PC-3 (cell line): ENCODE results near the gene SHROOM3. TPM values are rescaled to one million over a fixed set of nuclear protein-coding genes. Genes with fewer than 3 reads are reported as not detected.

Experiments
- ATAC-seq: fragments of 200-7000 bp; cut with Tn5 transposase; 2 replicates; pipeline ENCODE4 v1.9.1; 2020; ENCODE audit warnings: mild to moderate bottlenecking, moderate library complexity
- BruUV-seq: library from RNA; stranded (reverse); fragments of 400-500 nt; replicated peaks from 2 replicates; lab custom pipeline; 2021; lab: Mats Ljungman, UMichigan
- CTCF ChIA-PET: fragments of 300-600 bp; sonication (Branson Sonifier 250); formaldehyde crosslinking; loops from one replicate; lab custom pipeline; 2022; ENCODE audit warnings: antibody characterized with exemption; lab: Charles Lee
- POLR2A ChIA-PET: fragments of 300-600 bp; sonication (Branson Sonifier 250); formaldehyde crosslinking; loops from one replicate; lab custom pipeline; 2022; ENCODE audit warnings: antibody characterized with exemption; ENCODE audit not compliant: unreplicated experiment; lab: Charles Lee
- DNase-seq: peaks from one replicate; pipeline ENCODE4 v3.0.0-alpha.2; 2015
- H2AFZ ChIP-seq: fragments of 300-600 bp; sonication (generic); 2 replicates; pipeline ENCODE4 v1.6.0; 2016; ENCODE audit warnings: antibody characterized with exemption, low read length
- H3F3A ChIP-seq: fragments of 300-600 bp; sonication (generic); one replicate; pipeline ENCODE4 v1.6.0; 2017; ENCODE audit warnings: antibody characterized with exemption, low read length, control low read depth, mild to moderate bottlenecking; ENCODE audit not compliant: unreplicated experiment
- H3K27ac ChIP-seq: fragments of 300-600 bp; sonication (generic); 2 replicates; pipeline ENCODE4 v1.5.1; 2016; ENCODE audit warnings: mild to moderate bottlenecking, low read length
- H3K27me3 ChIP-seq: fragments of 300-600 bp; sonication (generic); 2 replicates; pipeline ENCODE4 v1.6.1; 2016; ENCODE audit warnings: low read length, mixed read lengths
- H3K36me3 ChIP-seq: fragments of 300-600 bp; sonication (generic); 2 replicates; pipeline ENCODE4 v1.6.1; 2016; ENCODE audit warnings: low read depth, mixed run types, low read length, mixed read lengths
- H3K4me1 ChIP-seq: fragments of 300-600 bp; sonication (generic); 2 replicates; pipeline ENCODE4 v1.5.1; 2016; ENCODE audit warnings: low read length; ENCODE audit not compliant: insufficient read depth
- H3K4me2 ChIP-seq: fragments of 300-600 bp; sonication (generic); 2 replicates; pipeline ENCODE4 v1.6.0; 2016; ENCODE audit warnings: low read length
- H3K4me3 ChIP-seq: fragments of 300-600 bp; sonication (generic); 2 replicates; pipeline ENCODE4 v1.5.1; 2016; ENCODE audit warnings: mild to moderate bottlenecking, low read length, mixed read lengths
- H3K79me2 ChIP-seq: fragments of 300-600 bp; sonication (generic); 2 replicates; pipeline ENCODE4 v1.6.1; 2017; ENCODE audit warnings: low read length, mixed read lengths
- H3K9ac ChIP-seq: fragments of 300-600 bp; sonication (generic); 2 replicates; pipeline ENCODE4 v1.6.0; 2016; ENCODE audit warnings: mild to moderate bottlenecking, low read length
- H3K9me2 ChIP-seq: fragments of 300-600 bp; sonication (generic); replicated peaks from 2 replicates; pipeline ENCODE4 v1.6.1; 2016; ENCODE audit warnings: mixed run types, low read length, mixed read lengths
- H3K9me3 ChIP-seq: fragments of 300-600 bp; sonication (generic); 2 replicates; pipeline ENCODE4 v1.6.1; 2016; ENCODE audit warnings: low read length, mixed read lengths
- H4K20me1 ChIP-seq: fragments of 300-600 bp; sonication (generic); 2 replicates; pipeline ENCODE4 v1.6.1; 2016; ENCODE audit warnings: low read length, mixed read lengths
- CTCF ChIP-seq: fragments of 300-600 bp; sonication (generic); conservative IDR thresholded peaks from 2 replicates; pipeline ENCODE4 v1.5.1; 2017; ENCODE audit warnings: antibody characterized with exemption, low read depth, mild to moderate bottlenecking, low read length
- EZH2 ChIP-seq: fragments of 300-600 bp; sonication (generic); IDR thresholded peaks from one replicate; pipeline ENCODE4 v1.6.1; 2017; ENCODE audit warnings: antibody characterized with exemption, mild to moderate bottlenecking, low read length; ENCODE audit not compliant: unreplicated experiment
- EZH2phosphoT487 ChIP-seq: fragments of 300-600 bp; sonication (generic); IDR thresholded peaks from 2 replicates; pipeline ENCODE4 v1.6.1; 2018; ENCODE audit warnings: mild to moderate bottlenecking, antibody characterized with exemption, low read length, borderline replicate concordance
- intact Hi-C: fragments of 100-400 bp; cut with micrococcal nuclease; formaldehyde crosslinking; loops from 2 replicates; pipeline ENCODE4 v1.9.0; 2023
- total RNA-seq: library from RNA; depleted of rRNA; stranded (reverse); fragments of >200 nt; gene quantifications from 2 replicates; pipeline ENCODE4 v1.2.3, GENCODE V29; 2014

The SHROOM3 gene
- total RNA-seq, 1 experiment from 2014 or later = 27.8 TPM

- H3K36me3 ChIP-seq = no peaks in the 10 kb centered on the region; the same call in 1 of the 2 replicates
- DNase-seq (peak; percentile 22), ATAC-seq (peak; percentile 42; the same call in 1 of the 2 replicates)
- no peaks in the 10 kb centered on the region for H3K27me3 ChIP-seq
- no peaks in the 10 kb centered on the region for H3K79me2 ChIP-seq
- H3K9me3 ChIP-seq = no peaks in the 10 kb centered on the region
- intact Hi-C loops = loop anchor here (1.0 kb wide), 1 partner anchor 246 kb away; no protein-coding TSS in a partner anchor
- H2AFZ ChIP-seq = no peak overlapping the region
- ChIA-PET POLR2A (no interaction called here), CTCF (no interaction called here)
- peak; percentile 48; the same call in 1 of the 2 replicates for TF ChIP-seq CTCF
- TF ChIP-seq EZH2phosphoT487 = no peak
- no peak for TF ChIP-seq EZH2
- no peak overlapping the region for H3K4me2 ChIP-seq
- H3F3A ChIP-seq = no peaks in the 10 kb centered on the region
- H4K20me1 ChIP-seq = no peaks in the 10 kb centered on the region
- no peaks in the 10 kb centered on the region for H3K4me1 ChIP-seq
- no TSS peak for BruUV-seq
- no peak overlapping the region for H3K9ac ChIP-seq
- no peaks in the 10 kb centered on the region for H3K9me2 ChIP-seq
- no peak overlapping the region for H3K4me3 ChIP-seq
- H3K27ac ChIP-seq = no peak overlapping the region
Measured at GRCh38 chr4:76426272-76426671, 8.8 kb upstream of the SHROOM3 start.

DNA sequence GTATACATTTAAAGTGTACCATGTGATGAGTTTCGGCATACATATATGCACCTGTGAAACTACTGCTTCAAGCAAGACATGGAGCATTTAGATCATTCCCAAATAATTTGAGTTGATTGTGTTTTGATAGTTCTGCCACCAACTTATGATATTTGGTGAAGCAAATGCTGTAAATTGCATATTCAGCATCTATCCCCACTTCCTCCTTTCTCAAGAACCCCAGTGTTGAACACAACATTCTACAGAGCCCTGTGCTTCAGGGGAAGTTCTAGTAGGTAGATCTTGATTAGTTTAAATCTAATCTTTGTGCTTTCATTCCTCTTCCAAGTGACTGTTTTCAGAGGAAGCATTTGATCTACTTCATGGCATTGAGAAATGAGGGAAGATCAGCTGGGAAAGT, 5.4 kb upstream of the SHROOM3 start:
- no peaks in the 10 kb centered on the region for H3K27me3 ChIP-seq
- no peaks in the 10 kb centered on the region for H3K9me3 ChIP-seq
- no peak overlapping the region for H3K4me3 ChIP-seq
- no peak overlapping the region for H3K9ac ChIP-seq
- no peaks in the 10 kb centered on the region for H3K9me2 ChIP-seq
- H3K4me1 ChIP-seq = no peaks in the 10 kb centered on the region
- ChIA-PET POLR2A (no interaction called here), CTCF (no interaction called here)
- no peak for TF ChIP-seq CTCF
- TF ChIP-seq EZH2phosphoT487 = no peak
- TF ChIP-seq EZH2 = no peak
- DNase-seq (no peak), ATAC-seq (no peak)
- H4K20me1 ChIP-seq = no peaks in the 10 kb centered on the region
- no peak overlapping the region for H2AFZ ChIP-seq
- no TSS peak for BruUV-seq
- H3K27ac ChIP-seq = no peak overlapping the region
- H3K4me2 ChIP-seq = no peak overlapping the region
- no peaks in the 10 kb centered on the region; the same call in 1 of the 2 replicates for H3K36me3 ChIP-seq
- no peaks in the 10 kb centered on the region for H3F3A ChIP-seq
- no peaks in the 10 kb centered on the region for H3K79me2 ChIP-seq
- intact Hi-C loops = loop anchor here (5.0 kb wide), 2 partner anchors 318 to 613 kb away; no protein-coding TSS in a partner anchor
